GM21390 (cell line): ENCODE data around the gene NUMB.
A peak's percentile ranks its signal among the peaks of the same experiment; 100 is the strongest.

Experiments used
- ATAC-seq: cut with Tn5 transposase; IDR thresholded peaks from one replicate; pipeline ENCODE4 v1.9.1; 2021; ENCODE audit not compliant: unreplicated experiment

Gene NUMB

DNA sequence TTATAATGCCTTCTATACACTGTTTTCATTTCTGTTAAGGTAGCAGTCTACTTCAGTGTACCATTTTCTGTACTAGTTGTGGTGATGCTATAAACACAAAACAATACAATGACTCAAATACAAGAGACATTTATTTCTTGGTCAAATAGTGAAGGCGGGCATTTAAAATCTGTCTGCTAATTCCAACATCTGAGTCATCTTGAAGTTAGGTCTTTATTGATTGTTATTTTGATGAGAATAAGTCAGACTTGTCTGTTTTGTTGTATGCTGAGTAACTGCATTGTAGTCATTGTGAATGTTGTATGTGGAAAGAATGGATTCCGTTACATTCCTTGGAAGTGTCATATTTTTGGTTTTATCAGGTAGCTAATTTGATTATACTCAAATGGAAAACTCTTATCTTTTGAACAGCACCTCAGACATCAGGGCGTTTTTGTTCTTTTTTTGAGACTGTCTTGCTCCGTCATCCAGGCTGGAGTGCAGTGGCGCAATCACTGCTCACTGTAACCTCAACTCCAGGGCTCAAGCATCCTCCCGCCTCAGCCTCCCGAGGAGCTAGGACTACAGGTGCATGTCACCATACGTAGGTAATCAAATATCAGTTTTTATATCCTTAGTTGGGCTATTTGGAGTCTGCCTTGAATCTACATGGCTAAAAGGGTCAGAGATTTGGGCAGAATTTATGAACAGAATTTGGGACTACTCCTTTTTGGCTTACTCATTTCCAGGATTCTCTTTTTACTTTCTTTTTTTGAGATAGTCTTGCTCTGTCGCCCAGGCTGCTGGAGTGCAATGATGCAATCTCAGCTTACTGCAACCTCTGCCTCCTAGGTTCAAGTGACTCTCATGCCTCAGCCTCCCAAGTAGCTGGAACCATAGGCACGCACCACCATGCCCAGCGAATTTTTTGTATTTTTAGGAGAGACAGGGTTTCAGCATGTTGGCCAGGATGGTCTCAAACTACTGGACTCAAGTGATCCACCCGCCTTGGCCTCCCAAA is 164.3 kb downstream of the NUMB start:
- no peak for ATAC-seq

DNA sequence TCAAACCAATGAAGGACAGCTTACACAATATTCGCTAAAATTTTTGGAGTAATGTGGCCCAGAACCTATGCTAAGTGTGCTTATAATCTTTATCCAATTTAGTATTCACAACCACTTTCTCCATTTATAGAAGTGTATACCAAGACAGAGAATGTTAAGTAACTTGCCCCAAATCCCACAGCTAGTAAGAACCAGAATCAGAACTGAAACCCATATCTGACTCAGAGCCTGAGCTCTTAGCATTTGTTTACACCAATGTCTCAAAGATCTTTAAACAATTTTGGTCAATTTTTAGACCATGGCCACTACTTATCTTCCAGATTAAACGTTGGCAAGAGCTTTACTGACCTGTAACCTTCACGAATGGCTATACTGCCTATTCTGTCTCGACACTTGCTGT is 168.1 kb downstream of the NUMB start:
- peak; percentile 71 for ATAC-seq

DNA sequence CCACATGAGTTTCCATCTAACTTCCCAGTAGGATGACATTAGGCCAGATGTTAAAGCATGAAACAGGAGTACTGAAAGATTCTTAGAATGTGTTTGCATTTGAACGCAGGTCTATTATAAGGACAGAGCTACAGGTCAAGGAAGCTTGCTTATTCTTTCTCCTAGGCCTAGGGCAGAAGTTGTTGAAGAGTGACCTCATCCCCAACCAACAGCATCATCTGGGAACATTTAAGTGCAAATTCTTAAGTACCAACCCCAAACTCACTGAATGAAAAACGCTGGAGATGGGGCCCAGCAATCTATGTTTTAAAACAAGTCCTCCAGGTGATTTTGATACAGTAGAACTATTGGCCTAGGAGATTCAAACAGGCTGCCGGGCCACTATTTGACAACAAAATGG is 168.6 kb downstream of the NUMB start:
- no peak for ATAC-seq

DNA sequence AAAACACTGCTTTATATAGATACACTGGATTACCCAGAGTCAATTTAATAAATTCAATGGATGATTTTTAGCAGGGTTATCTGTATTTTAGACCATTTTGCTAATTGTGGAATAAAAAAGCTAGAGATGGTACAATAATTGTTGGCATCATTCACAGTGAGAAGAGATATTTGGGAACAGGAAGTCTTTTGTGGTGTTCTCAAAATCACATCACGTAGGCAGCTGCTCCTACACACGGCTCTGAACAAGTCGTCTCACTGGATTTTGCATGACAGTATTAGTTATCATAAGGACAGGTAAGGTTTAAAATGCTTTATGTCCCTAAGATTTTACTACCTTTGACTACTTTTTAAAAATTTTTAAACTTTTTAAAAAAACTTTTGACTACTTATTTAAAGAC is 169.0 kb downstream of the NUMB start:
- no peak for ATAC-seq

DNA sequence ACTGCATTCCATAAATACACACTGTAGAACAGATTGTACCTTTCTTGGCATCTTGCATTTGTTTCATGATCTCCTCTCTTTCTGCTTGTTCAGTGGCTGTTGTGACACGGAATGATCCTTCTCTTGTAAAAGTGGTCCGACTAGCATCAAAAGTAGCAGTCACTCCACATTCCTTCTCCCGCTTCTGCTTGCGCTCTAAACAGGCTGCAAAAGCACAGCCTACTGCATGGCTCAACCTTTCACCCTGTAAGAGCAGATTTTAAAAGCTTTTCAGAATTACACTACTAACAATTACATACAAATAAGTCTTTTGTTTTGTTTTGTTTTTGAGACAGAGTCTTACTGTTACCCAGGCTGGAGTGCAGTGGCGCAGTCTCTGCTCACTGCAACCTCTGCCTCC is 171.3 kb downstream of the NUMB start:
- no peak for ATAC-seq

DNA sequence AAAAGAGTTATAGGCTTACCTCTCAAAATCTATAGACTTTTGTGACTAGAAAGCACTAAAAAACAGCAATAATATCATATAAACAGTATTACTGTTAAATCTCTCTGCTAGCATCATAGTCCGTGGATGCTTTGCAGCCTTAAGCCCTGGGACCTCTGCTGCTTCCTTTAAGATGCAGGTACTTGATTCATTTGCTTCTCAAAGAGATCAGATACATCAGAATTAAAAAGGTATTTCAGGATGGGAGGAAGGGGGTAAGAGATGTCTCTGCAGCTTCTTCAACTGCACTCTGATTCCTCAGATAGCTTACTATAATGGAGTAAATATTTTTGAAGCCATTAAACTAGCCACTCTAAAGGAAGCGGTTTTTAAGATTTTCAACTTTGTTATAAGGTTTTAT is 171.7 kb downstream of the NUMB start:
- no peak for ATAC-seq

DNA sequence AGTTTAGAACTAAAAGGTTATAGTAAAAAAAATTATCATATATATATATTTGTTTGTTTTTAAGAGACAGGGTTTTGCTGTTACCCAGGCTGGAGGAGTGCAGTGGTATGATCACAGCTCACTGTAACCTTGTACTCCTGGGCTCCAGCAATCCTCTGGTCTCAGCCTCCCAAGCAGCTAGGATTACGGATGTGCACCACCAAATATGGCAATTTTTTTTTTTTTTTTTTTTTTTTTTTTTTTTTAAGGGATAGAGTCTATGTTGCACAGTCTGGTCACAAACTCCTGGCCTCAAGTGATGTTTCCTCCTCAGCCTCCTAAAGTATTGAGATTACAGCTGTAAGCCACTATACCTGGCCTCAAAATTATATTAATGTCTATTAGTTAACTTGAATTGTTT is 172.4 kb downstream of the NUMB start:
- ATAC-seq: no peak

DNA sequence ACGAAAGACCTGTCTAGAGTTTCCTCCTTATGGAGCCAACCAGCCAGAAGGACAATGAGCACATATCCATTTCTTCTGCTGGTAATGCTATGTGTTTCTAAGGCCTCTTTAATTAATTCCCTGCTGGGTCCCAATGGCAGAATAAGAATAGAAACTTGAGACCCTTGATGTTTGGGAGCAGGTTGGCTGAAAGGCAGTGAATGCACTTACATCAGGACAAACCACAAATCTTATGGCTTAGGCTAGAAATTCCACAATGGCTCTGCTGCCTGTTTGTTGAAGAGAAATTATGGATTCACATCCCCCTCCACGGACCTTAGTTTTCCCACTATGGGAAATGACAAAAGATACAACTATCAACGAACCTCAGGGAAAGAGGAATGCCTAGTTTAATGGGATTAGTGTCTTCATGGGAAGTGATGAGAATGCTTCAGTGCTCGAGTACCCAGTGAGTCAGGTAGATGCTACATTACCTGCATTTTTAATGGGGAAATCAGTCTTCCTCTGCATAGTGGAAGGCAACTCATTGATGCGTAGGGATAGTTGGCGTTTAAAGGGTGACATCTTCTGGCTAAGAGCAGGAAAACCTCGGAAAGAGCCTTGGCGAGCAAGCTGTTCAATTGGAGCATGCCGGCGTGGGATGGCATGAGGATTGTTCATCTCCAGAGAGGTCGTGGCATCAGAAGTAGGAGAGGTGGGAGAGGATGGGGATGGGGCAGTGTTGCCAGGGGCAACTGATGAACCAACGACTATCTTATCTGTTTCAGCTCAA is 174.6 kb downstream of the NUMB start:
- no peak for ATAC-seq

DNA sequence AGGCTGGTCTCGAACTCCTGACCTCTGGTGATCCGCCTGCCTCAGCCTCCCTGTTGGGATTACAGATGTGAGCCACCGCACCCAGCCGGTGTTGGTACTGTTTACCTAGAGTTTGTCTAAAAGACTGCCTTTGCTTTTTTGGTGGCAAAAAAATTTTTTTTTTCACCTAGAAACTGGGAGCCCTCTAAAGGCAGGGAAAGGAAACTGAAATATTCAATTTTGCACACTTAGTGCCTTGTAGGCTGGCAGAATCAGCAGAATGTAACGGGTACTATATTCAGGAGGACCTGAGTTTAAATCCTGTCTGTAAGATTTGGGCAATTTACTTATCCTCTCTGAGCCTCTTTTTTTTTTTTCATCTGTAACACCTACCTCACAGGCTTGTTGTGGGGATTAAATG is 177.4 kb downstream of the NUMB start:
- ATAC-seq: no peak

DNA sequence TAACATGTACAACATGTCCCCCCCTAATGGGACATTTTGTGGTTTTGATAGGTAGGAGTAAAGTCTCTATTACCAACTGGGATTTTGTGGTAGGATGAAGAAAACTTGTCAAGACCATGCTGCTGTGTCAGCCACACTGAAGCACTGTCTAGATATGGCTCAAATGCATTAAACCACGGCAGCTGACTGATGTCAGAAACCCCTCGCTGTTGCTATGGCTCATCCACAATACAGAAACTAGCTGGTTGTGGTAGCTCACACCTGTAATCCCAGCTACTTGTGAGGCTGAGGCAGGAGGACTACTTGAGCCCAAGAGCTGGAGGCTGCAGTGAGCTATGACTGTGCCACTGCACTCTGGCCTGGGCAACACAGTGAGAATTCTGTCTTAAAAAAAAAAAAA is 181.0 kb downstream of the NUMB start:
- no peak for ATAC-seq

DNA sequence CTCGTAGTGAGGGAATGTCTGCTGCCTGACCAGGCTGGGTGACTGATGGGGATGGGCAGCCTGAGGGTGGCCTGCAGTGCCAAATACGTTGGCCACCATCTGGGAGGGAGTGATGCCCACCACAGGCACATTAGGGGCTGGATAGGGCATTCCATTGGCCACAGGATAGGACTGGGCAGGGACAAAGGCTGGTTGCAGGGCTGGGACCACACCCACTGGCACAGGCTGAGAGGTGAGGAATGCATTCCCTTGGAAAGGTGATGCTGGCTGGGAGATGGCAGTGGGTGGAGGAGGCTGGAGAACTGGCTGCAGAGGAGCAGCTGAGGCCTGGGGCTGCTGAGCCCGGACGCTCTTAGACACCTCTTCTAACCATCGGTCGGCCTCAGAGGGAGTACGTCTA is 181.5 kb downstream of the NUMB start:
- no peak for ATAC-seq

DNA sequence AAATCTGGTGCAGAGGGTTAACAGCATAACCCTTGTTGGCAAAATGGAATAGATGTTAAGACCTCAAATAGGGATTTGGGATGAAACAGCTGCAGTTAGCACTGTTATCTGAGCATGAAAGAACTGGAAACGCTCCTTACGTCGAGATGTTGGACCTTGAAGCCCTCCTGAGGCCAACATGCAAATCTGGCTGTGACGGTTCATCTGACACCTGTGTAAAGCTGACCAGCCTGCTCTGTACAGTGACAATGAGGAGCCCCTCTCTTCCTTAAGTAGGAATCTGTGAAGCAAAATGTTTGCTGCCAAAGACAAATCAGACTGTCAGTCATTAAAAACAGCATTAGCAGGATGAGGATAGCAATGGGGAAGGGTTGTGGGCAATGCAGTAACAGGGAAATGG is 184.5 kb downstream of the NUMB start:
- ATAC-seq: no peak

DNA sequence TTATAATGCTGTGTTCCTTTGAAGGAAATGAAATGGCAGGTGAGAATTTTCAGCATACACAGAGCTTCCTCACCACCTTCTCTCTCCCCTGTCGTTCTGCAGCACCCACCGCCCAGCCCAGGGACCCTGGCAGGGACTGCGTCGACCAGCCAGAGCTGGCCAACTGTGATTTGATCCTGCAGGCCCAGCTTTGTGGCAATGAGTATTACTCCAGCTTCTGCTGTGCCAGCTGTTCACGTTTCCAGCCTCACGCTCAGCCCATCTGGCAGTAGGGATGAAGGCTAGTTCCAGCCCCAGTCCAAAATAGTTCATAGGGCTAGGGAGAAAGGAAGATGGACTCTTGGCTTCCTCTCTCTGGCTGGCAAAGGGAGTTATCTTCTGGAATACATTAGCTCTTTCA is 186.0 kb downstream of the NUMB start:
- no peak for ATAC-seq

DNA sequence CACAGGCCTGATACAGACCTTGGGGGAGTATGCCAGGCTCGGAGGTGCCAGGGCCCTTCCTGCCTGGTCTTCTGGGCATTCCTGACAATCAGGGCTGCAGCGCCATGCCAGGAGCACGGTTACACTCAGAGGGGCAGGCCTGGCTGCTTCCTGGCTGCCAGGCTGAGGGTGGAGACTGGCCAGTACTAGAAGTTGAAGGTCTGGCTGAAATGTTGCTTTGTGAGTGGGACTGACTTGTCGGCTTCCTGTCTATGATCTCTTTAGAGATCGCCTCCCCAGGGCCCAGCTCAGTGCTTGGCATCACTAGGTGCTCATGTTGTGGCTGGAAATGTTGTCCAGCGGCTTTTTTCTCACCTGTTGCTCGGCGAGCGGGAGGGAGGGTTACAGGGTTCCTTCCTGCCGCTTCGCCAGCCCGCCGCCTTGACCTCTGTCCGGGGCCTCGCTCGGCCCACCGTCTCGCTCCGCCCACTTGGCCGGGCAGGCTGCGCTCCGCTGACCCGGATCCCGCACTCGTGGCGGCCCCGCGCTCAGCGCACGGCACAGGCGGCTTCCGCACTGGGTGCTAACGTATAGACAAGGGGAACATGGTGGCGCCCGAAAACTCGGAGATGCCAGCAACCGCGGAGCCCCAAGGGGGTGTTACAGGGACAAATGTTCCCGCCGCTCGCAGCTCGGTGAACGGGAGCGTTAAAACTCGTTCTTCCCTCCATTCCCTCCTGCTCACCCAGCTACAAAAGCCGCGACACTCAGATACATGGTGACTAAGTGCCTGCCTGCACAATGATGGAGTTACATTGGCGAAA is 188.4 kb downstream of the NUMB start:
- peak; percentile 74 for ATAC-seq

DNA sequence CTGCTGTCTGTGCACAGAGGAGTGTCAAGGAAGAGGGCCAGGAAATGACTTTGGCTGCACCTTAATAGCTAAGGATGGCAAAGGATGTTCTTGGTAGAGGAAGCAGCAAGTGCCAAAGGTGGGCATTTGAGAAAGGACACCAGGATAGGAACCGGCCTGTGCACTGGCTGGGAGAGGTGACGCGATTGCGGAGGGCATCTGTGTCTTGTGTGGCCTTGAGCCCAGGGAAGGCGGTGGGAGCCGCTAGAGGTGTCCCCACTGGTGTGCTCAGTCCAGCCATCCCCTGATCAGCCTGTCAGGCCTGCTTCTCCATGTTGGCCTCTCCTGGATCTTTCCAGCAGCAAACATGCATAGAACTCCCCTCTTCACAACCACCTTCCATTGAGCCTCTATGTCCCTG is 190.9 kb downstream of the NUMB start:
- no peak for ATAC-seq

DNA sequence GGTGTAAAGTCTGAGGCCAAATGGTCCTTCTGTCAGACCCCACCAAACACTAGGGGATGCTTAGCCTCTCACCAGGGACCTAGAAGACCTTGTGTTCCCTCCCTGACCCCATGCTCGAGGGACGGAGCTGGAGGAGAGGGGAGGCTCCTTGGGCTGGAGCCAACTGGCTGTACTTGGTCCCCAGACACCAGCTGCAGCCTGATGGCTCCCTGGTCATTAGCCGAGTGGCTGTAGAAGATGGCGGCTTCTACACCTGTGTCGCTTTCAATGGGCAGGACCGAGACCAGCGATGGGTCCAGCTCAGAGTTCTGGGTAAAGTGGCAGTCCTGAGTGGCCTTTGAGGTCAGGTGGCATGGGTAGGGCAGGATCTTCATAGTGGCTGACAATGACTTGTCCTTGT is 192.0 kb downstream of the NUMB start:
- ATAC-seq: no peak

DNA sequence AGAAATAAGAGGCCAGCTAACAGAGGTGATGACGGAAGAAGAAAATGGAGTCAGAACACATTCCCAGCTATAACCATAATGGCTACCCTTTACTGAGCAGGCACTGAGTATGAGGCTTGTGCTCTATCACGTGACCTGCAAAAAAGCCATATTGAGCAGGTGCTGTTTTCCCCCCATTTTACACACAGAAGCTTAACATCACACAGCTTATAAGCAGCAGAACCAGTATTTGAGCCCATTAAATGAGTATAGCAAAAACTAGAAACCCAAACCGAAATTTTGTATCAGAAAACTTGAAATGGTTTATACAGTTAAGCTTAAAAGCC is 192.7 kb downstream of the NUMB start:
- ATAC-seq: no peak

DNA sequence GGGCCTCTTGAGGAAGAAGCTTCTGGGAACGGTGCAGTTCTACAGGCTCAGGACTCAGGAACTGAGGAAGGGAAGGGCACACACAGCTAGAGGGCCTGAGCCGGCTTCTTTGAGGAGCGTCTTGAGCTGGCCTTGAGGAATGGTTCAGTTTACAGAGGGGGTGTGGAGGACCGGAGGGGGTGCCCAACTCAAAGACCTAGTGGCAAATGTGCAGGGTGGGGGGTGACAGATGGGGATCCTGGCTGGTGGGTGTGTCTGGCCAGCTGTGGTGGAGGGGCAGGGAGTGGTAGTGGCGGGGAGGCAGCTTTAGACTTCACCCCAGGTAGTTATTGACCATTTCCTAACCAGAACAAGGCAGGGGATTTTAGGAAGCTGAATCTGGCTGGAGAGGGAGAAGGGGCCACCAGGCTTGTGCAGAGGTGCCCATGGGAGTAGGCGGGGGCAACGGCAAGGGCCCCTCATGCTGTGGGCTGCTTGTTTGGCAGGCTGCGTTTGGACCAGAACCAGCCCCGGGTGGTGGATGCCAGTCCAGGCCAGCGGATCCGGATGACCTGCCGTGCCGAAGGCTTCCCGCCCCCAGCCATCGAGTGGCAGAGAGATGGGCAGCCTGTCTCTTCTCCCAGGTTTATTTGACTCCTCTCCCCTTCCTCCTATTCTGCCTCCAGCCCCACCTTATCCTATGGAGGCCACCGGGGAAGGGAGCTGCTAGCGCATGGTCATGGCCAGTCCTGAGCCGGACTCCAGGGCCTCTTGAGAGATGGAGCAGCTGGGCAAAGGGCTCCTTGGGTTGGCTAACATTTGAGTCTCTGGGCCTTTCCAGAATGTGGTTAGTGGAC is 193.2 kb downstream of the NUMB start:
- ATAC-seq: no peak

DNA sequence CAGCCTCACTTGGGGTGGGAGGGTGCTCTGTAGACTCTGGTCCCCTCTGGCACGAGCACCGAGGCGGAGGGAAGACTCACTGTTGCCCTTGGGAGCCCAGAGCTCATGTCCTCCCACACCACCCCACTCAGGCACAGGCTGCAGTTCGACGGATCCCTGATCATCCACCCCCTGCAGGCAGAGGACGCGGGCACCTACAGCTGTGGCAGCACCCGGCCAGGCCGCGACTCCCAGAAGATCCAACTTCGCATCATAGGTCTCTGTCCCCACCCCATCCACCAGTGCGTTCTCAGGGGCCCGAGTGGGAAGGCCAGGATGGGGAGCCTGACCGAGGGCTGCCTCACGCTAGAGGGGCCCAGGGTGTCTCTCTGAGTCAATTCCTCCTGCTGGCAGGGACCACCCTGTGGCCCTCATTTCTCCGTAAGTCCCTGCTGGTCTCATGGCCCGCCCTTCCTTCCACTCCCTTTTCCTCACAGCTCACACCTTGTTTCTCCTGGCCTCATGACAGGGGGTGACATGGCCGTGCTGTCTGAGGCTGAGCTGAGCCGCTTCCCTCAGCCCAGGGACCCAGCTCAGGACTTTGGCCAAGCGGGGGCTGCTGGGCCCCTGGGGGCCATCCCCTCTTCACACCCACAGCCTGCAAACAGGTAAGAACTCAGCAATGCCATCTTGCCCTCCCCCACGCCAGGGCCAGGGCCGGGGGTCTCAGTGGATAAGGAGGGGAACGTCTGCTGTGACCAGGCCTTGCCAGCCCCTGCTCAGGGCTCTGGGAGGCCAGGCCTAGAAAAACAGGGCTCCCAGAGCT is 194.1 kb downstream of the NUMB start:
- no peak for ATAC-seq

DNA sequence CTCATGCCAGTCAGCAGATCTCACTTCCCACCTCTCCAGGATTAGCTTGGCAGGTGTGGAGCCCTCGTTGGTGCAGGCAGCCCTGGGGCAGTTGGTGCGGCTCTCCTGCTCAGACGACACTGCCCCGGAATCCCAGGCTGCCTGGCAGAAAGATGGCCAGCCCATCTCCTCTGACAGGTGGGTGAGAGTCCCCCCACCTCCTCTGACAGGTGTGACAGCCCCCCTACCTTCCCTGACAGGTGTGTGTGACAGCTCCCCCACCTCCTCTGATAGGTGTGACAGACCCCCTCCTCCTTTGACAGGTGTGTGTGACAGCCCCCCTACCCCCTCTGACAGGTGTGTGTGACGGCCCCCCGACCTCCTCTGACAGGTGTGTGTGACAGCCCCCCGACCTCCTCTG is 194.7 kb downstream of the NUMB start:
- no peak for ATAC-seq
